GM19397 (cell line): ENCODE results near the gene SERPINI1.
A peak's percentile ranks its signal among the peaks of the same experiment; 100 is the strongest.

Experiments used
- ATAC-seq: cut with Tn5 transposase; IDR thresholded peaks from one replicate; pipeline ENCODE4 v1.9.1; 2021; ENCODE audit warnings: mild to moderate bottlenecking, moderate library complexity; ENCODE audit not compliant: unreplicated experiment

The SERPINI1 gene

GRCh38 chr3:167734498-167735232, 856 bp upstream of the SERPINI1 start, which contains the start of gene PDCD10:
TSS of gene PDCD10 (minus strand) at chr3:167734892. CDS start at chr3:167720157, 14,735 bp downstream.
- ATAC-seq = peak; percentile 87

GRCh38 chr3:167736264-167736787, 805 bp downstream of the SERPINI1 start:
- no peak for ATAC-seq

GRCh38 chr3:167736997-167737396, 1.5 kb downstream of the SERPINI1 start:
- ATAC-seq = no peak

GRCh38 chr3:167738037-167738436, 2.5 kb downstream of the SERPINI1 start:
- no peak for ATAC-seq

DNA sequence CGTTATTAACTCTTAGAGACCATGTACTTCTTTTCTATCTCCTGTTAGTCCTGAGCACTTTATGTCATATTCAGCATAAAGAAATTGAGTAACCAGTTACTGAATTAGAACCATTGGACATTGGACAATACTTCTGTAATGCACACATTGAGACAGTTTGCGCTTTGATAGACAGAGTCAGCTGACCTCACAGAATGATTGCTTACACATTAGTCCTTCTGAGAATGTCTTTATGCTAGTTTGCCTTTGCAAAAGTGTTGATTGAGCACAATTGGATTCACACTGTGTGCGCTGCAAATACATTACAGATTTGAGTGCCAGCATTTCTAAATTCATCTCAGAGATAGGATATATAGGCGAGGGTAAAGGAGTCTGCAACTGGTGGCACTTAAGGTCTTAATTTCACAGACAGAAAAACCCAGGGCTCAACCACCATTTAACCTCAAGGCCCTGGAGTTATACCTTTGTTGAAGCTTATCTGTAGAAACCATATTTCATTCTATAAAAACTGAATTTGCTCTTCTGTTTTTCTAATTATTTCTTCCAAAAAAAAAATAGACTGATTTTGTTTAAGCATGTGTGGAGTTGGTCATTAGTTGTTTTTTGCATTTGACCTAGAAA, 3.8 kb downstream of the SERPINI1 start:
- ATAC-seq = no peak

DNA sequence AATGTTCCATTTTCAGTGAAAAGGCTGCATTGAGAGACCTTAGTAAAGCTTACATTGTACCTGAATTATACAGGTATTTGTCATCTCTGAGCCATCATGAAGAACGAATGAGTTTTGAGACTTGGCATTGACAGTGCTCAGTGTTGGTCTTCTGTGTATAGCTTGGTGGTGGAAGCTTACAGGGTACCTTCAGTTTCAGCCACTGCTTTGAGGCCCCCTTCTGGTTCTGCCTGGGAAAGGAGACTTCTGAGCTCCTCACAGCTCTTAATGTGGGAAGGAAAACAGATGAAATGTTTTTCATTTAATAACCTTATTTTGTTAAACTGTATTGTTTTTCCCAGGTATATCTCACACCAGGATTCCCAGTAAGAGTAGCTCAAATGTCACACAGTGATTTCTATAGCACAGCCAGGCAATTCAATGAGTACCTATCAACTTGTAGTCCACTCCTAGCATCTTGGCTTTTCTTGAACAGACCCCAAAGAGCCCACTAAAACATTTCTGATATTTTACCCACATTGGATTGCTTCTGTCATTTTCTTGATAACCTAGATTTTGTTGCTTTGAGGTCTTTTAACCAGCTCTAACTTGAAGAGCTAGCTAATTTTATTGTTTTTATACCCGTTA, 5.6 kb downstream of the SERPINI1 start:
- peak; percentile 97 for ATAC-seq

- no peak for ATAC-seq
These were observed 6.8 kb downstream of the SERPINI1 start for GRCh38 chr3:167742338-167742737.

GRCh38 chr3:167743799-167744198, 8.3 kb downstream of the SERPINI1 start:
- no peak for ATAC-seq

- ATAC-seq = no peak
These were observed 13.7 kb downstream of the SERPINI1 start for GRCh38 chr3:167749209-167749608.

GRCh38 chr3:167749728-167750127, 14.2 kb downstream of the SERPINI1 start:
- ATAC-seq = no peak

- ATAC-seq = peak; percentile 98
These were observed 14.9 kb downstream of the SERPINI1 start for GRCh38 chr3:167750272-167750971.

GRCh38 chr3:167754049-167754448, 18.5 kb downstream of the SERPINI1 start:
- ATAC-seq = no peak

DNA sequence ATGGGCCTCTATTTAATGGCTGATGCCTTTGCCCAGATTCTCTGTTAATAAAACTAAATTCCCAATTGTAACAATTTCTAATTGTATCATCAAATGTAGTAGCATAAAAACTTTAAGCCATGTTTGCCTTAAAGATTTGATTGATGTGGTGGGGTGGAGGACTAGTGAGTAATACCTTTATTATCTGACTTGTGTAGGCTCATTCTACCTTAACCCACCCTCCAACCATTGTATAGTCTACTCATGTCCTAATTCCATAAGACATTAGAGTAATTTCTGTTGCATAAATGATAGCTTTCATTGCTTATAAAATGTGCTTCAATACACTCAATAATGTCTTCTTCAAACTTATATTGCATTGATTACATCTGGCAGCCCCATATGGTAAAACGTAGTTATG, 25.8 kb downstream of the SERPINI1 start:
- ATAC-seq = no peak

GRCh38 chr3:167762296-167762695, 26.8 kb downstream of the SERPINI1 start:
- no peak for ATAC-seq

DNA sequence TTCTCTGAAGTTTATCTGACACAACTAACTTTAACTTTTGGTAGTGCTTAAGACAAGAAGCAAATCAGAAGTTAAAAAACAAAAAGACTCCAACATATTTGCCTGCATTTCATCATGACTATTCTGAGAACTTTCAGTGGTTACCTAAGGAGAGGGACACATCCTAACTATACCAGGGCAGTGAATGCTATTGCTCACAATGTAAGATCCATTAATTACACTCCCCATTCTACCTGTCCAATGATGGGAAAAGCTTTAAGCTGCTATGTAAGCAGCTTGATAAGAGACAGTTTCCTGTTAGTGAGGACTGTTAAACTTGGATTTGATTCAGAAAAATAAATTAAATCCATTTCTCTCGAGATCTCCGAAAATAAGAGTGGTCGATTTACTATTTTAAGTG, 37.5 kb downstream of the SERPINI1 start:
- peak; percentile 32 for ATAC-seq

- ATAC-seq = peak; percentile 69
These were observed 38.1 kb downstream of the SERPINI1 start for GRCh38 chr3:167773584-167773983.

DNA sequence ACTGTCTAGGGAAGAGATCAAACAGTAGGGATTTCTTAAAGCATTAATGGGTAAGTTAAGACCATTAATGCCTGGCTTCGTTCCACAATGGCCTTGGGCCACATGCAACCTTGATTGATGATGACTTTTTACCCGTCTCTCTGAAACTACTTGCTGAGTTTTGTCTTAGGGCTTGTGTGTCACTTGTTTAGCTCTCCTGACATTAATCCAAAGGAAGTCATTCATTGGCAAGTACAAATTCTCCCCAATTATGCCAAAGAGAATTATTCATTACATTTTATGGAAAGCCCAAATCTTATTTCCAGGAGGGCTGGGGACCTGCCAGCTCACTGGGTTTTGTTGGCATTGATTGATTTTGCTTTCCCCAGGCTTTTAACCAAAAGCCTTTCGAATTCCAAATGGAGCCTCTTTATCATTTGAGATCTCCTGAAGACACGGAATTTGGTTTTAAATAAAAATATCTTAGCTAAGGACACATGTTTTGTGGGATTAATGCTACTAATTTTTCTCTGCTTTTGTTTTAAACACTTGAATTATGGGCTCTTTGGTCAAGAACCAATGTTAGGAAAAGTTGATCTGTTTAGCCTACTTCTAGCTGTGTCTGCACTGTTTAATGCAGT, 40.7 kb downstream of the SERPINI1 start:
- no peak for ATAC-seq

DNA sequence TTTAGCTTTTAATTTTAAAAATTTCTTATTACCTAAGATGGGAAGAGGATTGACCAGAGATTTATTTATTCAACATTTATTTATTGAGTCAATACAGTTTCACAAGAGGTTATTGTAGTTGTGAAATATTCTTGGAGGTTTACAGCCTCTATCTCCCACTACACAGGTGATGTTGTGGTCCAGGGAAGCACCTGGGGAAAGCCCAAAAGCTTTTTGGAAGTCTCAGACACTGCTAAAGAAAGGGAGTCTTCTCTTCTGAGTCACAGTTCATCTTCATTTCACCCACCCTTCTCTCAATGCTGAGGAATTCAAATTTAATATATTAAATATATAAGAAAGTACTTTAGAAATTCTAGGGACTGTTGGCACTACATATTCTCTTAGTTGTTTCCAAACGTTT, 41.8 kb downstream of the SERPINI1 start:
- no peak for ATAC-seq

DNA sequence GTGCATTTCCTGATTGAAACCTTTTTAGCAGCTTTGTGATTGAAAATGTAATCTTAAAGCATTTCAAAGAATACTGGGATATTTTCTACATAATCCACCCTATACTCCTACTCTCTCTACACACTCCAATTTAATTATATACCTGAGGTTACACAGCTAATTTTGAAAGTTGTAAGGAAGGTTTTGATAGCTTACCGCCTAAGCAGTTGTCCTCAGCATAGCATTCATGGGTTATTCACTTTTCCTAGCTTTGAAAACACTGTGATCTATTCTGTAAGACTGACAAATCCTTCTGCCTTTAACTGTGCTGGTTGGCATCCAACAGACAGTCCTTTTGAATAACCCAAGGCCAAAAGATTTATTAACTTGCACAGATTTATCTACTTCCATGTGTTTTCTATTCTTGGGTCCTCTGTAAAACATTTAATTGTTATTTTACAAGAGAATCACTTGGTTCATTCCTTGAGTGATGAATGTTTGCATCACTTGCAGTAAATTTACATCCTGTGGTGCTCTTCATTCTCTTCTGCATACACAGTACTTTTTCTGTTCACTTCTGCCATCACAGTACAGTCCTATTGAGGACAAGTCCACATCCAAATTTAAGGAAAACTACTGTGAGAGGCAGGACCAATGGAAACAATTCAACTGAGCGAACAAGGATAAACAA, 44.8 kb downstream of the SERPINI1 start:
- no peak for ATAC-seq

GRCh38 chr3:167783781-167784180, 48.3 kb downstream of the SERPINI1 start:
- no peak for ATAC-seq
